HCT116 (cell line): Measurements from ENCODE around the gene NEK3. TPM values are rescaled to one million over a fixed set of nuclear protein-coding genes. Genes with fewer than 3 reads are reported as not detected.

Experiments
- ATAC-seq: fragments of 200-7000 bp; cut with Tn5 transposase; 2 replicates; pipeline ENCODE4 v1.9.1; 2020; ENCODE audit warnings: mild to moderate bottlenecking, moderate library complexity
- BruUV-seq: library from RNA; stranded (reverse); fragments of 400-500 nt; replicated peaks from 2 replicates; lab custom pipeline; 2021; lab: Mats Ljungman, UMichigan
- CTCF ChIA-PET: fragments of 300-600 bp; sonication (Branson Sonifier 250); formaldehyde crosslinking; loops from one replicate; lab custom pipeline; 2021; ENCODE audit warnings: antibody characterized with exemption; lab: Charles Lee
- POLR2A ChIA-PET: fragments of 300-600, 350-600 bp; sonication (Branson Sonifier 250); formaldehyde crosslinking; loops from one replicate; lab custom pipeline; 2021; ENCODE audit warnings: antibody characterized with exemption; lab: Charles Lee
- RAD21 ChIA-PET, 2 experiments: fragments of 300-600 bp; sonication (Branson Sonifier 250); formaldehyde crosslinking; loops; one replicate each; lab custom pipeline; 2023; ENCODE audit warnings: low total read pairs in 2 of 2; ENCODE audit not compliant: uncharacterized antibody in 2 of 2, unreplicated experiment in 2 of 2, low non-redundant PET in 1 of 2; lab: Charles Lee
- DNase-seq: peaks from one replicate; pipeline ENCODE4 v3.0.0-alpha.2; 2010; ENCODE audit warnings: low read depth, low spot score
- H2AFZ ChIP-seq: fragments of 200-600 bp; shearing (Covaris generic), sonication (generic); 2 replicates; pipeline ENCODE4 v1.6.1; 2017; ENCODE audit warnings: low read depth, mixed run types, mixed read lengths, antibody characterized with exemption, low read length; ENCODE audit not compliant: poor library complexity, severe bottlenecking
- H3K27ac ChIP-seq: 2 replicates; pipeline ENCODE4 v1.5.1; 2012; ENCODE audit warnings: low read depth, low read length
- H3K27me3 ChIP-seq: fragments of 200-600 bp; sonication (generic); 2 replicates; pipeline ENCODE4 v1.6.1; 2016; ENCODE audit warnings: mixed run types, low read length, mixed read lengths; ENCODE audit not compliant: insufficient read depth
- H3K36me3 ChIP-seq, 2 experiments: fragments of 200-500 bp in 1 of 2; fragments of 200-600 bp in 1 of 2; sonication (Bioruptor generic) in 1 of 2; sonication (generic) in 1 of 2; 2 replicates each; pipeline versions ENCODE4 v1.5.1 to v1.6.1; 2014 to 2016; ENCODE audit warnings: low read length in 2 of 2, inconsistent platforms in 1 of 2, mixed read lengths in 1 of 2, mixed run types in 1 of 2; ENCODE audit not compliant: insufficient read depth in 2 of 2, control insufficient read depth in 1 of 2
- H3K4me1 ChIP-seq, 2 experiments: fragments of 200-600 bp in 1 of 2; sonication (generic) in 1 of 2; 2 replicates each; pipeline versions ENCODE4 v1.5.1 to v1.6.1; 2012 to 2017; ENCODE audit warnings: low read length in 2 of 2, inconsistent platforms in 1 of 2, mild to moderate bottlenecking in 1 of 2, mixed read lengths in 1 of 2, mixed run types in 1 of 2, moderate library complexity in 1 of 2; ENCODE audit not compliant: insufficient read depth in 2 of 2, control insufficient read depth in 1 of 2
- H3K4me2 ChIP-seq: fragments of 200-600 bp; sonication (generic); 2 replicates; pipeline ENCODE4 v1.6.1; 2017; ENCODE audit warnings: mixed run types, low read length, mixed read lengths
- H3K4me3 ChIP-seq, 2 experiments: fragments of 200-600 bp in 1 of 2; sonication (generic) in 1 of 2; replicated peaks in 1 of 2; 2 replicates each; pipeline ENCODE4 v1.5.1; 2011 to 2016; ENCODE audit warnings: low read length in 2 of 2, control low read depth in 1 of 2, low read depth in 1 of 2, mild to moderate bottlenecking in 1 of 2, mixed read lengths in 1 of 2, mixed run types in 1 of 2
- H3K79me2 ChIP-seq: fragments of 200-600 bp; sonication (generic); 2 replicates; pipeline ENCODE4 v1.6.1; 2017; ENCODE audit warnings: mild to moderate bottlenecking, mixed run types, low read length, moderate library complexity, mixed read lengths; ENCODE audit not compliant: insufficient read depth
- H3K9ac ChIP-seq: fragments of 200-600 bp; sonication (generic); 2 replicates; pipeline ENCODE4 v1.6.1; 2016; ENCODE audit warnings: low read length, mixed read lengths
- H3K9me2 ChIP-seq: fragments of 200-600 bp; sonication (generic), shearing (Covaris generic); 2 replicates; pipeline ENCODE4 v1.6.1; 2017; ENCODE audit warnings: mixed run types, mild to moderate bottlenecking, moderate library complexity; ENCODE audit not compliant: insufficient read depth
- H3K9me3 ChIP-seq, 2 experiments: fragments of 200-500 bp in 1 of 2; fragments of 200-600 bp in 1 of 2; sonication (Bioruptor generic) in 1 of 2; sonication (generic) in 1 of 2; 2 replicates each; pipeline ENCODE4 v1.6.1; 2014 to 2017; ENCODE audit warnings: low read length in 2 of 2, mixed read lengths in 2 of 2, inconsistent platforms in 1 of 2, low read depth in 1 of 2, mild to moderate bottlenecking in 1 of 2, mixed run types in 1 of 2, moderate library complexity in 1 of 2; ENCODE audit not compliant: control insufficient read depth in 1 of 2, insufficient read depth in 1 of 2
- H4K20me1 ChIP-seq: fragments of 200-600 bp; sonication (generic), shearing (Covaris generic); 2 replicates; pipeline ENCODE4 v1.6.1; 2017; ENCODE audit warnings: mixed run types, mild to moderate bottlenecking, moderate library complexity; ENCODE audit not compliant: insufficient read depth
- CTCF ChIP-seq, 3 experiments: fragments of 200-600 bp in 1 of 3; sonication (generic) in 1 of 3; IDR thresholded peaks in 2 of 3; conservative IDR thresholded peaks in 1 of 3; 2 replicates each; pipeline ENCODE4 v1.5.1; 2012 to 2017; ENCODE audit warnings: low read depth in 2 of 3, low read length in 2 of 3, antibody characterized with exemption in 1 of 3, borderline replicate concordance in 1 of 3, control low read depth in 1 of 3, mild to moderate bottlenecking in 1 of 3, mixed read lengths in 1 of 3, mixed run types in 1 of 3, moderate library complexity in 1 of 3; ENCODE audit not compliant: insufficient read depth in 1 of 3
- RAD21 ChIP-seq: IDR thresholded peaks from 2 replicates; pipeline ENCODE4 v1.6.1; 2012; ENCODE audit warnings: low read depth, mild to moderate bottlenecking
- intact Hi-C: fragments of 100-400 bp; cut with micrococcal nuclease; formaldehyde crosslinking; loops from 2 replicates; pipeline ENCODE4 v1.10.0; 2022
- total RNA-seq: library from RNA; stranded (reverse); gene quantifications from one replicate; pipeline ENCODE4 v1.2.1, GENCODE V29; 2021; ENCODE audit not compliant: unreplicated experiment
- TF ChIP-seq, protein P1 (sequence below): IDR thresholded peaks from 2 replicates; pipeline ENCODE4 v1.6.1; 2012; ENCODE audit warnings: low read depth

The NEK3 gene
- total RNA-seq, 1 experiment from 2014 or later: 15.7 TPM

DNA sequence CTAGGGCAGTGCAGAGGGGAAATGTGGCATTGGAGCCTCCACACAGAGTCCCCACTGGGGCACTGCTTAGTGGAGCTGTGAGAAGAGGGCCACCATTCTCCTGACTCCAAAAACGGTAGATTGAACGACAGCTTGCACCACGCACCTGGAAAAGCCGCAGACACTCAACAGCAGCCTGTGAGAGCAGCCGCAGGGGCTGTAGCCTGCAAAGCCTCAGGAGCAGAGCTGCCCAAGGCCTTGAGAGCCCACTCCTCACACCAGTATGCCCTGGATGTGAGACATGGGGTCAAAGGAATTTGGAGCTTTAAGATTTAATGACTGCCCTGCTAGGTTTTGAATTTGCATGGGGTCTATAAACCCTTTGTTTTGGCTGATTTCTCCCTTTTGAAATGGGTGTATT, 62.2 kb downstream of the NEK3 start:
- no TSS peak for BruUV-seq
- H3K4me2 ChIP-seq: no peak overlapping the region
- TF ChIP-seq CTCF (IDR thresholded peaks at IDR 0.05 in 2 of 3, conservative IDR thresholded peaks at IDR 0.05 in 1 of 3; ENCODE audit: borderline replicate concordance in 1 of 3, insufficient read depth in 1 of 3, low read depth in 2 of 3, low read length in 2 of 3): no peak
- no peak for TF ChIP-seq RAD21
- TF ChIP-seq, protein P1, sequence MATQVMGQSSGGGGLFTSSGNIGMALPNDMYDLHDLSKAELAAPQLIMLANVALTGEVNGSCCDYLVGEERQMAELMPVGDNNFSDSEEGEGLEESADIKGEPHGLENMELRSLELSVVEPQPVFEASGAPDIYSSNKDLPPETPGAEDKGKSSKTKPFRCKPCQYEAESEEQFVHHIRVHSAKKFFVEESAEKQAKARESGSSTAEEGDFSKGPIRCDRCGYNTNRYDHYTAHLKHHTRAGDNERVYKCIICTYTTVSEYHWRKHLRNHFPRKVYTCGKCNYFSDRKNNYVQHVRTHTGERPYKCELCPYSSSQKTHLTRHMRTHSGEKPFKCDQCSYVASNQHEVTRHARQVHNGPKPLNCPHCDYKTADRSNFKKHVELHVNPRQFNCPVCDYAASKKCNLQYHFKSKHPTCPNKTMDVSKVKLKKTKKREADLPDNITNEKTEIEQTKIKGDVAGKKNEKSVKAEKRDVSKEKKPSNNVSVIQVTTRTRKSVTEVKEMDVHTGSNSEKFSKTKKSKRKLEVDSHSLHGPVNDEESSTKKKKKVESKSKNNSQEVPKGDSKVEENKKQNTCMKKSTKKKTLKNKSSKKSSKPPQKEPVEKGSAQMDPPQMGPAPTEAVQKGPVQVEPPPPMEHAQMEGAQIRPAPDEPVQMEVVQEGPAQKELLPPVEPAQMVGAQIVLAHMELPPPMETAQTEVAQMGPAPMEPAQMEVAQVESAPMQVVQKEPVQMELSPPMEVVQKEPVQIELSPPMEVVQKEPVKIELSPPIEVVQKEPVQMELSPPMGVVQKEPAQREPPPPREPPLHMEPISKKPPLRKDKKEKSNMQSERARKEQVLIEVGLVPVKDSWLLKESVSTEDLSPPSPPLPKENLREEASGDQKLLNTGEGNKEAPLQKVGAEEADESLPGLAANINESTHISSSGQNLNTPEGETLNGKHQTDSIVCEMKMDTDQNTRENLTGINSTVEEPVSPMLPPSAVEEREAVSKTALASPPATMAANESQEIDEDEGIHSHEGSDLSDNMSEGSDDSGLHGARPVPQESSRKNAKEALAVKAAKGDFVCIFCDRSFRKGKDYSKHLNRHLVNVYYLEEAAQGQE: no peak

More for the DNA sequence above, 62.2 kb downstream of the NEK3 start:
- Histone ChIP-seq H3K36me3 (no peaks in the 10 kb centered on the region), H3K79me2 (no peaks in the 10 kb centered on the region), H3K9me2 (no peaks in the 10 kb centered on the region), H3K4me3 (no peak overlapping the region), H3K4me1 (no peaks in the 10 kb centered on the region), H3K27me3 (no peaks in the 10 kb centered on the region), H3K9ac (no peak overlapping the region), H3K9me3 (no peaks in the 10 kb centered on the region), H3K27ac (no peak overlapping the region), H4K20me1 (no peaks in the 10 kb centered on the region), H2AFZ (no peak overlapping the region)
- ATAC-seq: no peak
- no peak for DNase-seq
- intact Hi-C loops: no loop called here
- RAD21 ChIA-PET: no interaction called here
- CTCF ChIA-PET: interaction anchor here (1.0 kb wide), 1 partner anchor 9 kb away, joined by 3 read pairs; no protein-coding TSS in a partner anchor
- POLR2A ChIA-PET: no interaction called here
